ENCODE results near the gene CCHCR1.

CCHCR1 gene

DNA sequence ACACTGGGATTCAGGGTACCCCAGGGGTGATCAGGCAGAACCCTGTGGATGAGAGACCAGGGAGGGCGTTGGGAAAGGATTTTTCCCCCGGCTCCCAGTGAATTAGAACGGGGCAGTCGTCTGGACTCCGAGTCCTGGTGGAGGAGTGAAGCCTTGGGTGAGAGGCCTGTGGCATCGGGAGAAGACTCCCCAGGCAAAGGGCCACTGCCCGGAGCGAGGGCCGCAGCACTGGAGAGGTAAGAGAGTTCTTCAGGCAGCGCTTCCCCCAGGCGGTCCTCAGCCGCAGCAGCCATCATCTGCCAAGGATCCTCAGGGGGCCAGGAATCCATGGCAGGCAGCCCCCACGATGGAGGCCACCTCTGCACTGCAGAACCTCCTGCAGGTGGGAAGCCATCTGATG is 45.9 kb downstream of the CCHCR1 start:
- H2AK5ac ChIP-seq (ENCODE audit: low read length): no peak overlapping the region
- H3K4me2 ChIP-seq (ENCODE audit: low read length): no peak overlapping the region
- H3K27ac ChIP-seq (ENCODE audit: low read depth, low read length): no peak overlapping the region
- WGBS (ENCODE audit: extremely low coverage, insufficient coverage, insufficient read length): no CpG with 5 or more reads among the region's 13 CpGs
- H3K4me3 ChIP-seq (ENCODE audit: low read depth, low read length): no peak overlapping the region
- H3K4ac ChIP-seq (ENCODE audit: low read depth, low read length): no peak overlapping the region
- H3K79me1 ChIP-seq (ENCODE audit: low read length): no peaks in the 10 kb centered on the region
- peaks cover 9 to 14% of the 10 kb centered on the region in 2 experiments for H3K4me1 ChIP-seq (ENCODE audit: control insufficient read depth in 1 of 2, insufficient read depth in 2 of 2, low read length in 2 of 2)
- H3K9ac ChIP-seq (ENCODE audit: low read length): no peak overlapping the region
- no peak overlapping the region for H3K14ac ChIP-seq (ENCODE audit: low read length)
- no peak overlapping the region for H4K12ac ChIP-seq (ENCODE audit: low read depth, low read length)
- H3K23ac ChIP-seq (ENCODE audit: low read length): no peak overlapping the region
- no peak overlapping the region for H4K8ac ChIP-seq (ENCODE audit: low read depth, low read length)
- no peaks in the 10 kb centered on the region for H3K79me2 ChIP-seq (ENCODE audit: control insufficient read depth, insufficient read depth, low read length, poor library complexity)
- no peak overlapping the region for H3K18ac ChIP-seq (ENCODE audit: low read length)
- DNase-seq: no peak
- no peak overlapping the region for H2AFZ ChIP-seq (ENCODE audit: insufficient read depth, low read length, poor library complexity)
- no peak overlapping the region for H2BK5ac ChIP-seq (ENCODE audit: low read depth, low read length, poor library complexity)
- no peak overlapping the region for H2BK12ac ChIP-seq (ENCODE audit: low read length)
- no peaks in the 10 kb centered on the region for H3K27me3 ChIP-seq (ENCODE audit: insufficient read depth, low read length)
- no peaks in the 10 kb centered on the region for H3K36me3 ChIP-seq (ENCODE audit: control insufficient read depth in 1 of 2, insufficient read depth in 2 of 2, low read length in 2 of 2)
- no peak overlapping the region for H2BK120ac ChIP-seq (ENCODE audit: insufficient read depth, low read length, poor library complexity)
- H4K91ac ChIP-seq (ENCODE audit: low read depth, low read length): no peak overlapping the region
- no peaks in the 10 kb centered on the region for H3K9me3 ChIP-seq (ENCODE audit: insufficient read depth, low read depth, low read length)

DNA sequence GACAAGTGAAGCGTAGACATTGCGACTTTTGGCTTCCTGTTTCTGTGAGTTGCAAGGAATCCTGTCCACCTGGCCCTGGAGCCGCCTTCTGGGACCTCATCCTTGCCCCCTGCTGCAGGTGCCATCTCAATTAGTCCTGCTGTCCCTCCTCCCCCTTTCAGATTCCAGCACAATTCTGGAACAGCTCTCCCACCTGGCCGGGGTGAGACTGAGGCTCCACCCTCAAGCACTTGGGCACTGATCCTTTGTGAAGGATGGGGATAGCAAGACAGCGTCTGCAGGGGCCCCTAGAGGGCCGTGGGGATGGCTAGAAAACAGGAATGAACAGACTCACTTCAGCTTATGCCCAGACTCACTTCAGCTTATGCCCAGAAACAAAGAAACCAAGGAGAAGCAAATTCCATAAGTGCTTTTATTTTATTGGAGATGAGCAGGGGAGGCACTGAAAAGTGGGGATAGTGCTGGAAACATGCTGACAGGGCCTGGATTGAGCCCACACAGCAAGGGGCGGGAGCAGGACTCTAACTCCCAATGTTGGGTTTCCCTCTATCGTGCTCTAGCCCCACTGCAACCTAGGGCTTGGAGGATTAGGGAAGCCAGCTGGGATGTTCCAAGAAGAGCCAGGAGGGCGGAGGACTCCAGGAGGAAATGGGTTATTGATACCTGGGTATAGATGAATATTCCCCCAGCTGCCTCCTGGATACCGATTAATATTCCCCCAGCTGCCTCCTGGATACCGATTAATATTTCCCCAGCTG is 46.6 kb downstream of the CCHCR1 start:
- no peak overlapping the region for H3K4me3 ChIP-seq (ENCODE audit: low read depth, low read length)
- H2BK120ac ChIP-seq (ENCODE audit: insufficient read depth, low read length, poor library complexity): no peak overlapping the region
- H3K27me3 ChIP-seq (ENCODE audit: insufficient read depth, low read length): no peaks in the 10 kb centered on the region
- H2BK5ac ChIP-seq (ENCODE audit: low read depth, low read length, poor library complexity): no peak overlapping the region
- no peaks in the 10 kb centered on the region for H3K36me3 ChIP-seq (ENCODE audit: control insufficient read depth in 1 of 2, insufficient read depth in 2 of 2, low read length in 2 of 2)
- H4K91ac ChIP-seq (ENCODE audit: low read depth, low read length): no peak overlapping the region
- H3K14ac ChIP-seq (ENCODE audit: low read length): no peak overlapping the region
- no peak for DNase-seq
- no peaks in the 10 kb centered on the region for H3K79me1 ChIP-seq (ENCODE audit: low read length)
- H4K12ac ChIP-seq (ENCODE audit: low read depth, low read length): no peak overlapping the region
- no peak overlapping the region for H3K4me2 ChIP-seq (ENCODE audit: low read length)
- H3K79me2 ChIP-seq (ENCODE audit: control insufficient read depth, insufficient read depth, low read length, poor library complexity): no peaks in the 10 kb centered on the region
- H2AFZ ChIP-seq (ENCODE audit: insufficient read depth, low read length, poor library complexity): no peak overlapping the region
- no peak overlapping the region for H2AK5ac ChIP-seq (ENCODE audit: low read length)
- no peak overlapping the region for H3K23ac ChIP-seq (ENCODE audit: low read length)
- H3K27ac ChIP-seq (ENCODE audit: low read depth, low read length): no peak overlapping the region
- H2BK12ac ChIP-seq (ENCODE audit: low read length): no peak overlapping the region
- no peak overlapping the region for H3K9ac ChIP-seq (ENCODE audit: low read length)
- H3K18ac ChIP-seq (ENCODE audit: low read length): no peak overlapping the region
- no peak overlapping the region for H4K8ac ChIP-seq (ENCODE audit: low read depth, low read length)
- no peaks in the 10 kb centered on the region for H3K9me3 ChIP-seq (ENCODE audit: insufficient read depth, low read depth, low read length)
- H3K4ac ChIP-seq (ENCODE audit: low read depth, low read length): no peak overlapping the region
- peaks cover 9 to 14% of the 10 kb centered on the region in 2 experiments for H3K4me1 ChIP-seq (ENCODE audit: control insufficient read depth in 1 of 2, insufficient read depth in 2 of 2, low read length in 2 of 2)
- WGBS (ENCODE audit: extremely low coverage, insufficient coverage, insufficient read length): no CpG with 5 or more reads among the region's 11 CpGs

DNA sequence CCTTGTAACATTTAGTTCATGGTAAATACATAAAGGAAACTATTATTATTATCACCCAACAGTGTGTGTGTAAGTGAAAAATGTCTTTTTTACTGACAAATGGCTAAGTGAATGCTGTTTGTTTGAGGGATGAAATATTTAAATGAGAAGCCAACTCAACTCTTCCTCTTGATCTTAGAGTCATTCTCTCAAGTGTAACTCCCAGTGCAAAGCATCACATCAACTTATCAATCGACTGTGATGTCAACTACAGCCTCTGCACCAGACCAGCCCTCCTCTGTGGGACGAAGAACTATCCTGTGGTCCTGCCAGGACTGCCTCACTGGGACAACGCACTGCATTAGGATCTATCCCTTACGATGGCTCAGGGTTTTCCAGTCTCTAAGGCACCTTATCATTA is 50.5 kb downstream of the CCHCR1 start:
- Histone ChIP-seq H3K79me2 (ENCODE audit: control insufficient read depth, insufficient read depth, low read length, poor library complexity) (no peaks in the 10 kb centered on the region), H2AFZ (ENCODE audit: insufficient read depth, low read length, poor library complexity) (no peak overlapping the region), H4K8ac (ENCODE audit: low read depth, low read length) (no peak overlapping the region), H4K91ac (ENCODE audit: low read depth, low read length) (no peak overlapping the region), H4K12ac (ENCODE audit: low read depth, low read length) (no peak overlapping the region), H2BK120ac (ENCODE audit: insufficient read depth, low read length, poor library complexity) (no peak overlapping the region), H3K4me1 (ENCODE audit: control insufficient read depth in 1 of 2, insufficient read depth in 2 of 2, low read length in 2 of 2) (no peaks in the 10 kb centered on the region), H3K36me3 (ENCODE audit: control insufficient read depth in 1 of 2, insufficient read depth in 2 of 2, low read length in 2 of 2) (no peaks in the 10 kb centered on the region), H3K27ac (ENCODE audit: low read depth, low read length) (no peak overlapping the region), H3K18ac (ENCODE audit: low read length) (no peak overlapping the region), H3K4ac (ENCODE audit: low read depth, low read length) (no peak overlapping the region), H2BK12ac (ENCODE audit: low read length) (no peak overlapping the region), H2BK5ac (ENCODE audit: low read depth, low read length, poor library complexity) (no peak overlapping the region), H3K27me3 (ENCODE audit: insufficient read depth, low read length) (no peaks in the 10 kb centered on the region), H3K4me3 (ENCODE audit: low read depth, low read length) (no peak overlapping the region), H3K4me2 (ENCODE audit: low read length) (no peak overlapping the region), H2AK5ac (ENCODE audit: low read length) (no peak overlapping the region), H3K79me1 (ENCODE audit: low read length) (no peaks in the 10 kb centered on the region), H3K9ac (ENCODE audit: low read length) (no peak overlapping the region), H3K9me3 (ENCODE audit: insufficient read depth, low read depth, low read length) (no peaks in the 10 kb centered on the region), H3K14ac (ENCODE audit: low read length) (no peak overlapping the region), H3K23ac (ENCODE audit: low read length) (no peak overlapping the region)
- no CpG with 5 or more reads among the region's 4 CpGs for WGBS (ENCODE audit: extremely low coverage, insufficient coverage, insufficient read length)
- no peak for DNase-seq

DNA sequence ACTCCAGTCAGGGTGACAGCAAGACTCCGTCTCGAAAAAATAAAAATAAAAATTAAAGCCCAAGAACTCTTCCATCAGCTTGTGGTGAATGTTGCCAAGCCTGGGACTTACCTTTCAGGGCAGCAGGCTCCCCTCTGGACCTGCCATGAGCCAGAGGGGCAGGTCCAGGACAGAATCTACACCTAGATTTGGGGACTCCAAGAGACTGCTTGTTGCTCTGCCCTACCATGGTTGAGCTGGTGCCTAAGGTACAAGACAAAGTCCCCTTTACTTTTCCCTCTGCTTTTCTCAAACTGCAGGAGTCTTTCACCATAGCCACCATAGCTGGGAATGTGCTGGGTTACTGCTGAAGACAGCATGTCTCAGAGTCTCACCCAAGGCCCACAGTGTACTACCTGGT is 54.5 kb downstream of the CCHCR1 start:
- Histone ChIP-seq H2BK12ac (ENCODE audit: low read length) (no peak overlapping the region), H2AFZ (ENCODE audit: insufficient read depth, low read length, poor library complexity) (no peak overlapping the region), H3K23ac (ENCODE audit: low read length) (no peak overlapping the region), H2BK120ac (ENCODE audit: insufficient read depth, low read length, poor library complexity) (no peak overlapping the region), H3K27me3 (ENCODE audit: insufficient read depth, low read length) (no peaks in the 10 kb centered on the region), H3K14ac (ENCODE audit: low read length) (no peak overlapping the region), H3K36me3 (ENCODE audit: control insufficient read depth in 1 of 2, insufficient read depth in 2 of 2, low read length in 2 of 2) (no peaks in the 10 kb centered on the region), H3K9me3 (ENCODE audit: insufficient read depth, low read depth, low read length) (no peaks in the 10 kb centered on the region), H3K4me2 (ENCODE audit: low read length) (no peak overlapping the region), H3K4me1 (ENCODE audit: control insufficient read depth in 1 of 2, insufficient read depth in 2 of 2, low read length in 2 of 2) (no peaks in the 10 kb centered on the region), H4K91ac (ENCODE audit: low read depth, low read length) (no peak overlapping the region), H3K4me3 (ENCODE audit: low read depth, low read length) (no peak overlapping the region), H4K12ac (ENCODE audit: low read depth, low read length) (no peak overlapping the region), H3K4ac (ENCODE audit: low read depth, low read length) (no peak overlapping the region), H4K8ac (ENCODE audit: low read depth, low read length) (no peak overlapping the region), H3K18ac (ENCODE audit: low read length) (no peak overlapping the region), H2AK5ac (ENCODE audit: low read length) (no peak overlapping the region), H3K9ac (ENCODE audit: low read length) (no peak overlapping the region), H3K79me2 (ENCODE audit: control insufficient read depth, insufficient read depth, low read length, poor library complexity) (no peaks in the 10 kb centered on the region), H3K27ac (ENCODE audit: low read depth, low read length) (no peak overlapping the region), H3K79me1 (ENCODE audit: low read length) (no peaks in the 10 kb centered on the region), H2BK5ac (ENCODE audit: low read depth, low read length, poor library complexity) (no peak overlapping the region)
- no peak for DNase-seq
- WGBS (ENCODE audit: extremely low coverage, insufficient coverage, insufficient read length): no CpG with 5 or more reads among the region's 2 CpGs
